LNCAP (cell line): ENCODE data around the gene RPH3AL.

Source experiments
- TF ChIP-seq, protein P1 (sequence below): fragments of 450-650 bp; IDR thresholded peaks from 2 replicates; pipeline ENCODE4 v1.5.1; 2017; ENCODE audit warnings: mild to moderate bottlenecking

The RPH3AL gene

DNA sequence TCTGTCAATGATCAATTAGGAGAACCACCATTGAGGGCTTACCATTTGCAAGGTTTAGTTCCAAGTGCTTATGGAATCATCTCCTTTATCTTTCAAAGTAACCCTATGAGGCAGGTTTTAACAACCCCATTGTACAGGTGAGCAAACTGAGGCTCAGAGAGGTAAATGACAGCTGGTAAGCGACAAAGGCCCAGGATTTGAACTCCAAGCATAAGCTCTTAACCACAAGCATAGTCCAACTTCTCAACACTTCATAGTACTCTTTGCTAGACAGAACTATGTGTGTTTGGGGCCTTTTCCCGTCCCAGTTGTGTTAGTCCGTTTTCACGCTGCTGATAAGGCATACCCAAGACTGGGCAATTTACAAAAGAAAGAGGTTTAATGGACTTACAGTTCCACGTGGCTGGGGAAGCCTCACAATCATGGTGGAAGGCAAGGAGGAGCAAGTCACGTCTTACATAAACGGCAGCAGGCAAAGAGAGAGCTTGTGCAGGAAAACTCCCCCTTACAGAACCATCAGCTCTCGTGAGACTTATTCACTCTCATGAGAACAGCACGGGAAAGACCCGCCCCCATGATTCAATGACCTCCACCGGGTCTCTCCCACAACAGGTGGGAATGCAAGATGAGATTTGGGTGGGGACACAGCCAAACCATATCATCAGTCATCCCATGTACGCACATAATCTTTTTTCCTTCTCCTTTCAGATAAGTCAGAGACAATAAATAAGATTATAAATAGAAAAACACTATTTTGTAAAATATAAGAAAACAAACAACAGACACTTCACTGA, 6.4 kb downstream of the RPH3AL start:
- TF ChIP-seq, protein P1, sequence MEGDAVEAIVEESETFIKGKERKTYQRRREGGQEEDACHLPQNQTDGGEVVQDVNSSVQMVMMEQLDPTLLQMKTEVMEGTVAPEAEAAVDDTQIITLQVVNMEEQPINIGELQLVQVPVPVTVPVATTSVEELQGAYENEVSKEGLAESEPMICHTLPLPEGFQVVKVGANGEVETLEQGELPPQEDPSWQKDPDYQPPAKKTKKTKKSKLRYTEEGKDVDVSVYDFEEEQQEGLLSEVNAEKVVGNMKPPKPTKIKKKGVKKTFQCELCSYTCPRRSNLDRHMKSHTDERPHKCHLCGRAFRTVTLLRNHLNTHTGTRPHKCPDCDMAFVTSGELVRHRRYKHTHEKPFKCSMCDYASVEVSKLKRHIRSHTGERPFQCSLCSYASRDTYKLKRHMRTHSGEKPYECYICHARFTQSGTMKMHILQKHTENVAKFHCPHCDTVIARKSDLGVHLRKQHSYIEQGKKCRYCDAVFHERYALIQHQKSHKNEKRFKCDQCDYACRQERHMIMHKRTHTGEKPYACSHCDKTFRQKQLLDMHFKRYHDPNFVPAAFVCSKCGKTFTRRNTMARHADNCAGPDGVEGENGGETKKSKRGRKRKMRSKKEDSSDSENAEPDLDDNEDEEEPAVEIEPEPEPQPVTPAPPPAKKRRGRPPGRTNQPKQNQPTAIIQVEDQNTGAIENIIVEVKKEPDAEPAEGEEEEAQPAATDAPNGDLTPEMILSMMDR, result no peak

DNA sequence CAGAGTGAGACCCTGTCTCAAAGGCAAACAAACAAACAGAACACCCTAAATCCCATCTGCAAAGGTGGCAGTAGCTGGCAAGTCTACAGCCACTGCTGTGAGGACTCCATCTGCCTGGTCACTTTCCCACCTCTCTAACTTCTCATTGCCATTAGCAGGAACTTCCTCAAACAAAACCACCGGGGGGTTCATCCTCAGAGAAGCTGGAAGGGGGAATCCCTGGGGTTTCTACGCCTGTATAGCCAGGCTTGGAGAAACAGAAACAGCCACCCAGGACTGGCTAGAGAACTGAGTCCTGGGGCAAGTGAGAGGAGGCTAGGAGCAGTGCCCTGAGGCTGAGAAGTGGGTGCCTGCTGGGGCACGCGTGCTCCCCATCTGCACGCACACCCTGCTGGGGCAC, 7.3 kb downstream of the RPH3AL start:
- TF ChIP-seq, protein P1, result no peak

DNA sequence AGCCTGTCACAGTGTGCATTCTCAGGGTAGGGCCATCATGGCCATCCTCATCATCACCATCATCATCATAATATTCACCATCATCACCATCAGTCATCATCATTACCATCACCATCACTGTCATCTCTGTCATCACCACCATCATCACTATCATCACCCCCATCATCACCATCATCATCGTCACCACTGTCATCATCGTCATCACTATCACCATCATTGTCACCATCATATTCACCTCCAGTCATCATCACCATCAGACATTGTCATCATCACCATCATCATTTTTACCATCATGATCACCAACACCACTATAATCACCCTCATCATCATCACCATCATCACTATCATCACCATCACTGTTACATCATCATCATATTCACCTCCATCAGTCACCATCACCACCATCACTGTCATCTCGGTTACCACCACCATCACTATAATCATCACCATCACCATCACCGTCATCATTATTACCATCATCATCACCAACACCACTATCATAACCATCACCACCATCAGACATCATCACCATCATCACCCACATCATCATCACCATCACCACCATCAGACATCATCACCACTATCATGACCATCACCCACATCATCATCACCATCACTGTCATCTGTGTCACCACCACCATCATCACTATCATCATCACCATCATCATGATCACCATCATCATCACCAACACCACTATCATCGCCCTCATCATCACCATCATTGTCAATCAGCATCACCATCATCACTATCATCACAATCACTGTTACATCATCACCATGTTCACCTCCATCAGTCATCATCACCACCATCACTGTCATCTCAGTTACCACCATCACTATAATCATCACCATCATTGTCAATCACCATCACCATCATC, 8.5 kb downstream of the RPH3AL start:
- TF ChIP-seq, protein P1, result no peak

GRCh38 chr17:343211-343610, 9.4 kb downstream of the RPH3AL start:
- TF ChIP-seq, protein P1, result no peak

GRCh38 chr17:340074-340473, 12.5 kb downstream of the RPH3AL start:
- TF ChIP-seq, protein P1, result no peak

GRCh38 chr17:339193-340061, 13.2 kb downstream of the RPH3AL start:
- TF ChIP-seq, protein P1, result no peak
